Activated CD4-positive, alpha-beta memory T cell treated with anti-CD3 and anti-CD28 coated beads for 36 hours (primary cell): ENCODE data around the gene SH2D3C. TPM values are rescaled to one million over a fixed set of nuclear protein-coding genes. Genes with fewer than 3 reads are reported as not detected.
"Not testable (repeated sequence)": the region's sequence is repeated elsewhere in the genome, so short reads cannot be mapped to it uniquely, and the experiment has no call there.

Experiments
- CTCF ChIA-PET: fragments of 350-600 bp; sonication (Branson Sonifier 250); formaldehyde crosslinking; loops from one replicate; lab custom pipeline; 2021; ENCODE audit warnings: antibody characterized with exemption, inconsistent platforms; lab: Charles Lee
- POLR2A ChIA-PET: fragments of 350-600 bp; sonication (Branson Sonifier 250); formaldehyde crosslinking; loops from one replicate; lab custom pipeline; 2021; ENCODE audit warnings: antibody characterized with exemption; lab: Charles Lee
- DNase-seq: peaks from one replicate; pipeline ENCODE4 v3.0.0-alpha.2; 2020
- H3K27ac Mint-ChIP-seq: one replicate; pipeline ENCODE4 v1.8.0; 2021; ENCODE audit warnings: mixed read lengths
- H3K27me3 Mint-ChIP-seq: one replicate; pipeline ENCODE4 v1.8.0; 2021; ENCODE audit warnings: mixed read lengths
- H3K36me3 Mint-ChIP-seq: one replicate; pipeline ENCODE4 v1.8.0; 2021; ENCODE audit warnings: mixed read lengths
- H3K4me1 Mint-ChIP-seq: one replicate; pipeline ENCODE4 v1.8.0; 2021; ENCODE audit warnings: low read depth, mixed read lengths
- H3K4me3 Mint-ChIP-seq: one replicate; pipeline ENCODE4 v1.8.0; 2021; ENCODE audit warnings: mild to moderate bottlenecking, mixed read lengths
- H3K9me3 Mint-ChIP-seq: one replicate; pipeline ENCODE4 v1.8.0; 2021; ENCODE audit warnings: mixed read lengths
- intact Hi-C: fragments of 100-400 bp; cut with micrococcal nuclease; formaldehyde crosslinking; loops from one replicate; pipeline ENCODE4 v1.15.1; 2023
- total RNA-seq, 2 experiments: library from RNA; stranded (reverse); gene quantifications; one replicate each; pipeline ENCODE4 v1.2.3, GENCODE V29; 2021

The SH2D3C gene
- total RNA-seq, 2 experiments from 2014 or later, result 34.5 to 35.3 TPM

GRCh38 chr9:127761491-127761956, 16.9 kb downstream of the SH2D3C start:
- DNase-seq, result no peak
- H3K4me1 Mint-ChIP-seq, result peaks cover 18% of the 10 kb centered on the region
- H3K4me3 Mint-ChIP-seq, result no peak overlapping the region
- intact Hi-C loops, result no loop called here
- CTCF ChIA-PET, result interaction anchor here (0.6 to 1.1 kb wide), 2 partner anchors 27 to 108 kb away, joined by 3 to 4 read pairs; partner anchors contain the start of gene TOR2A
- no peaks in the 10 kb centered on the region for H3K9me3 Mint-ChIP-seq
- H3K36me3 Mint-ChIP-seq, result peaks cover 17% of the 10 kb centered on the region
- H3K27ac Mint-ChIP-seq, result no peak overlapping the region
- no peaks in the 10 kb centered on the region for H3K27me3 Mint-ChIP-seq
- POLR2A ChIA-PET, result no interaction called here

GRCh38 chr9:127761061-127761460, 17.4 kb downstream of the SH2D3C start:
- Mint-ChIP-seq H3K9me3 (no peaks in the 10 kb centered on the region), H3K27me3 (no peaks in the 10 kb centered on the region), H3K4me3 (no peak overlapping the region), H3K36me3 (peaks cover 13% of the 10 kb centered on the region), H3K27ac (no peak overlapping the region), H3K4me1 (peaks cover 18% of the 10 kb centered on the region)
- no peak for DNase-seq
- CTCF ChIA-PET, result interaction anchor here (0.6 to 1.1 kb wide), 3 partner anchors 10 to 109 kb away, joined by 3 to 4 read pairs (median 3); partner anchors contain the start of gene TOR2A
- POLR2A ChIA-PET, result no interaction called here
- intact Hi-C loops, result no loop called here

DNA sequence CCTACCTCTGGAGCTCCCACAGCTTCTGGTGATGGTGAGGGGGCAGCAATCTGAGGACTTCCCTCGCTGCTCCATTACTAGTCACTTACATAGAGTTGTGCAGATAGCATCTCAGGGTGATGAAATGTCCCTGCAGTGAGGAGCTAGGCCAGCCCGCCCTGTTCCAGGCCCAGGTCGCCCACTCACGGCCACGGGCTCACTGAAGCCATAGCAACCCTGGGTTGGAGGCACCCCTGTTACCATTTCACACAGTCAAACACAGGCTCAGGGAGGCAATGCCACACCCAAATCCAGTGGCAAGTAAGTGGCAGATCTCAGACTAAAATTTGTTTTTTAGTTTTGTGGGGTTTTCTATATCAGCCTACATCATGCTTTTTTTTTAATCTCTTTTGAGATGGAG, 19.6 kb downstream of the SH2D3C start:
- peaks cover 6% of the 10 kb centered on the region for H3K36me3 Mint-ChIP-seq
- no peaks in the 10 kb centered on the region for H3K9me3 Mint-ChIP-seq
- H3K4me1 Mint-ChIP-seq, result peaks cover 7% of the 10 kb centered on the region
- no peak overlapping the region for H3K27ac Mint-ChIP-seq
- no peak overlapping the region for H3K4me3 Mint-ChIP-seq
- no peaks in the 10 kb centered on the region for H3K27me3 Mint-ChIP-seq
- DNase-seq, result no peak
- ChIA-PET POLR2A (no interaction called here), CTCF (interaction anchor here (1.2 kb wide), 1 partner anchor 24 kb away, joined by 6 read pairs; the partner anchor contains the start of gene TOR2A)
- intact Hi-C loops, result no loop called here

DNA sequence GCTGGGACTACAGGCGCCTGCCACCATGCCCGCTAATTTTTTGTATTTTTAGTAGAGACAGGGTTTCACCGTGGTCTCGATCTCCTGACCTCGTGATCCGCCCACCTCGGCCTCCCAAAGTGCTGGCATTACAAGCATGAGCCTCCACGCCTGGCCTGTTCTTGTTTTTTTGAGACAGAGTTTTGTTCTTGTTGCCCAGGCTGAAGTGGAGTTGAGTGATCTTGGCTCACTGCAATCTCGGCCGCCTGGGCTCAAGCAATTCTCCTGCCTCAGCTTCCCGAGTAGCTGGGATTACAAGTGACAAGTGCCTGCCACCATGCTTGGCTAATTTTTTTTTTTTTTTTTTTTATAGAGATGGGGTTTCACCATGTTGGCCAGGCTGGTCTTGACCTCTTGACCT, 21.7 kb downstream of the SH2D3C start:
- ChIA-PET CTCF (interaction anchor here (1.4 kb wide), 1 partner anchor 164 kb away, joined by 3 read pairs; no protein-coding TSS in a partner anchor), POLR2A (interaction anchor here (0.7 kb wide), 1 partner anchor 147 kb away, joined by 4 read pairs; no protein-coding TSS in a partner anchor)

GRCh38 chr9:127756233-127756632, 22.2 kb downstream of the SH2D3C start:
- no peaks in the 10 kb centered on the region for H3K9me3 Mint-ChIP-seq
- H3K27ac Mint-ChIP-seq, result no peak overlapping the region
- peaks cover 7% of the 10 kb centered on the region for H3K36me3 Mint-ChIP-seq
- ChIA-PET POLR2A (interaction anchor here (0.7 to 1.2 kb wide), 2 partner anchors 13 to 148 kb away, joined by 4 to 5 read pairs; no protein-coding TSS in a partner anchor), CTCF (interaction anchor here (0.7 to 1.4 kb wide), 2 partner anchors 165 to 230 kb away, joined by 3 read pairs; no protein-coding TSS in a partner anchor)
- no peak for DNase-seq
- no peaks in the 10 kb centered on the region for H3K4me1 Mint-ChIP-seq
- no peak overlapping the region for H3K4me3 Mint-ChIP-seq
- no peaks in the 10 kb centered on the region for H3K27me3 Mint-ChIP-seq
- intact Hi-C loops, result no loop called here

More for the DNA sequence above, 21.7 kb downstream of the SH2D3C start:
- DNase-seq, H3K4me1 Mint-ChIP-seq, H3K4me3 Mint-ChIP-seq, H3K9me3 Mint-ChIP-seq, intact Hi-C loops, H3K27ac Mint-ChIP-seq, H3K36me3 Mint-ChIP-seq, H3K27me3 Mint-ChIP-seq: not testable (repeated sequence)

DNA sequence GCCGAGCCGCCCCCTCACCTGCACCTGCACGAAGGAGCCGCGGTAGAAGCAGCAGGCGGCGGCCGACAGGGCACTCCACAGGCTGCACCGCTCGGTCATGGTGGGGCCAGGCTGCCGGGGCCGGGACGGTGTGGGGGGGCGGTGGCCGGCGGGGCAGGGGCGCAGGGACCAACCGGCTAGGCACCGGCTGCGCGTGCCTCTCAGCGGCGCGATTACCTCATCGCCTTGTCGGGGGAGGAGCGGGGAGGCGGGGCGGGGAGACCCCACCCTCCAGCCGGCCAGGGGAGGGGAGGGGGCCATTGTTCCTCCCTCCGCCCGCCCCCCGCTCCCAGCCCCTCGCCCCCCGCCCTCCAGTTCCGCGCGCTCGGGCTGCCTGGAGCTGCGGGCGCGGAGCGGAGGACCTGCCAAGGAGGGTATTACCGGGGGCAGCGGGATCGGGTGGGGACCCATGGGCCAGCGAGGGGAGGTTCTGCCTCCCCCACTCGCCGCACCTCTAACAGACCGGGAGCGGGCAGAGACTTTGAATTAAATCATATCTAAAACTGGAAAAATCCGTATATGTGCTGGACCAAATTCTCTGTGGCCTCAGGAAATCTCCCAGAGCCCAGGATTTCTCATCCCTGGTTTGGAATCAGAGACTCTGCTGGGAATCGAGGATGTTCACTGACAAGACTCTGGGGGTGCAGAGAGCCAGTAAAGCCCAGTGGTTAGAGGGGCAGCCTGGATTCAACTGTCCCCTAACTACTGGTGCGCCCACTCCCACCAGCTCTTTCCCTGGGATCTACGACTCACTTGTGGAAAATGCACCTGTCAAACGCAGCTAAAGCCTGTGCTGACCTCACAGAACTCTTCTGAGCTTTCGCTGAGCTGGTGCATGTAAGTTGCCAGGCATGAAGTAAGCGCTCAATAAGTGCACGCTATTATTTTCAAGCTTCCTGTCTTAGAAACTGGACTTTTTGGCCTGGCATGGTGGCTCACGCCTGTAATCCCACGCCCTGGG, 23.1 kb downstream of the SH2D3C start:
- H3K4me1 Mint-ChIP-seq, result no peaks in the 10 kb centered on the region
- no peak overlapping the region for H3K4me3 Mint-ChIP-seq
- CTCF ChIA-PET, result interaction anchor here (0.8 kb wide), 1 partner anchor 21 kb away, joined by 3 read pairs; the partner anchor contains the start of gene TOR2A
- POLR2A ChIA-PET, result interaction anchor here (1.2 kb wide), 1 partner anchor 12 kb away, joined by 5 read pairs; no protein-coding TSS in a partner anchor
- no peak overlapping the region for H3K27ac Mint-ChIP-seq
- no peak for DNase-seq
- no peaks in the 10 kb centered on the region for H3K27me3 Mint-ChIP-seq
- intact Hi-C loops, result no loop called here
- H3K9me3 Mint-ChIP-seq, result no peaks in the 10 kb centered on the region
- peaks cover 13% of the 10 kb centered on the region for H3K36me3 Mint-ChIP-seq

GRCh38 chr9:127754099-127755060, 24.1 kb downstream of the SH2D3C start:
- no peaks in the 10 kb centered on the region for H3K4me1 Mint-ChIP-seq
- H3K27ac Mint-ChIP-seq, result no peak overlapping the region
- ChIA-PET POLR2A (no interaction called here), CTCF (interaction anchor here (0.6 to 1.1 kb wide), 2 partner anchors 11 to 290 kb away, joined by 3 read pairs; no protein-coding TSS in a partner anchor)
- no peaks in the 10 kb centered on the region for H3K9me3 Mint-ChIP-seq
- intact Hi-C loops, result no loop called here
- no peaks in the 10 kb centered on the region for H3K27me3 Mint-ChIP-seq
- no peak for DNase-seq
- H3K4me3 Mint-ChIP-seq, result no peak overlapping the region
- H3K36me3 Mint-ChIP-seq, result peaks cover 18% of the 10 kb centered on the region

- no peak overlapping the region for H3K27ac Mint-ChIP-seq
- H3K4me1 Mint-ChIP-seq, result no peaks in the 10 kb centered on the region
- peaks cover 19% of the 10 kb centered on the region for H3K36me3 Mint-ChIP-seq
- no peak overlapping the region for H3K4me3 Mint-ChIP-seq
- no peaks in the 10 kb centered on the region for H3K9me3 Mint-ChIP-seq
- CTCF ChIA-PET, result interaction anchor here (0.6 to 1.1 kb wide), 2 partner anchors 12 to 289 kb away, joined by 3 read pairs; no protein-coding TSS in a partner anchor
- no peaks in the 10 kb centered on the region for H3K27me3 Mint-ChIP-seq
- POLR2A ChIA-PET, result no interaction called here
- intact Hi-C loops, result no loop called here
- no peak for DNase-seq
These were observed 24.8 kb downstream of the SH2D3C start for GRCh38 chr9:127753622-127754021.

DNA sequence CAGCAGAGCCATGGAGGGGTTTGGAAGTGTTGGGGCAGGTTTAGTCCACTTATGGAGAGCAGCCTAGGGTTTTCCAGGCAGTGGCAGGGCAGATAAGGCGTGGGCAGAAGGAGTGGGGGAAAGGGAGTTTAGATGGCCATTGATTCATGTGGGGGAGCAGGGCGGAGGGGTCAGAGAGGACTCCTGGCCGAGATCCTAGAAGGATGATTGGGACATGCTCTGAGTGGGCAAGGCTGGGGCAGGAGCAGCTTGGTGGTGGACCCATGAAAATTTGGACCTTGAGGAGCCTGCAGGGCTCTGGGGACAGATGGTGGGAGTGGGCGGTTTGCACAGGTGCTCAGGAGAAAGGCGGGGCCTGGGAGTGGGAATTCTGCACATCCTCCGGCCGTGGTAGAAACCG, 25.3 kb downstream of the SH2D3C start:
- no peaks in the 10 kb centered on the region for H3K4me1 Mint-ChIP-seq
- H3K27ac Mint-ChIP-seq, result no peak overlapping the region
- no peak for DNase-seq
- H3K4me3 Mint-ChIP-seq, result no peak overlapping the region
- ChIA-PET POLR2A (no interaction called here), CTCF (interaction anchor here (1.1 kb wide), 1 partner anchor 13 kb away, joined by 3 read pairs; no protein-coding TSS in a partner anchor)
- no peaks in the 10 kb centered on the region for H3K27me3 Mint-ChIP-seq
- no peaks in the 10 kb centered on the region for H3K9me3 Mint-ChIP-seq
- intact Hi-C loops, result no loop called here
- peaks cover 17% of the 10 kb centered on the region for H3K36me3 Mint-ChIP-seq

DNA sequence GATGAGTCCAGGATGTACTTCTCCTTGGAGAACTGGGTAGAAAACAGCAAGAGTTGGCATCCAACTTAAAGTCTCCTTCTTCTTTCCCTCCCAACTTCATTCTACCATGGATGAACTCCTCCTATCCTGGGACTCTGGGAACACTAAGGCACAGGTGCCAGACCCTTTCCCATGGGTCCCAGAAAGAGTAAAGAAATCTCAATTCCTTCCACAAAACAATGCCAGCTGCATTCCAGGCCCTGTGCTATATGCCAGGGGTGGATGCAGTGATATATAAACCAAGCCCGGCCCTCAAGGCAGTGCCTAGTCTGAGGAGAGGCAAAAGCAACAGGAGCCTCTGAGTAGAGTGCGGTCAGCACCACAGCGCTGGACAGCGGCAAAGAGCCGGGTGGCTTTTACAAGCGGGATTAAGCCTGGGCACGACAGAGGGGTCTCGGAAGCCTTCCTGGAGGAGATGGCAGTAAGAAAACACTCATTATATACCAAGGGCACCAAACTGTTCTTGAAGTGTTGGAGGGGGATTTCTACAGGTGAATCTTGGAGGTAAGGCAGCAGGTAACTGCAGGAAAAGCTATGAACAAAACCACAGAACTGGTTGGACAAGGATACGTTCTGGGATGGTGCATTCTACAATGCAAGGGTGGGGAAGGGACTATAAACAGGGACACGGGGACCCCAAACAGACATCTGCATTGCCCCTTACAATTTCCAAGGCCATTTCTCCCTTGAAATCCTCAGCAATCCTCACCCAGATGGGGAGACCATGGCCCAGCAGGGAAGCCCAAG, 27.0 kb downstream of the SH2D3C start:
- ChIA-PET CTCF (interaction anchor here (0.6 to 1.4 kb wide), 2 partner anchors 17 to 118 kb away, joined by 3 to 4 read pairs; partner anchors contain the start of gene TOR2A), POLR2A (no interaction called here)
- Mint-ChIP-seq H3K27ac (no peak overlapping the region), H3K9me3 (no peaks in the 10 kb centered on the region), H3K4me1 (no peaks in the 10 kb centered on the region), H3K4me3 (no peak overlapping the region), H3K27me3 (no peaks in the 10 kb centered on the region), H3K36me3 (peaks cover 26% of the 10 kb centered on the region)
- DNase-seq, result no peak
- intact Hi-C loops, result no loop called here
